Left ventricle myocardium inferior (tissue), 1 donor: ENCODE data around the gene SMG6. TPM values are rescaled to one million over a fixed set of nuclear protein-coding genes. Genes with fewer than 3 reads are reported as not detected.

Experiments
- DNase-seq: peaks from one replicate; pipeline ENCODE4 v3.0.0-alpha.2; 2020
- H3K27ac ChIP-seq: fragments of 200-600 bp; replicated peaks from 2 replicates; pipeline ENCODE4 v1.8.0; 2021
- H3K27me3 ChIP-seq: fragments of 200-600 bp; 2 replicates; pipeline ENCODE4 v1.8.0; 2021; ENCODE audit warnings: low read depth
- H3K36me3 ChIP-seq: fragments of 200-600 bp; 2 replicates; pipeline ENCODE4 v1.8.0; 2021
- H3K4me1 ChIP-seq: fragments of 200-600 bp; 2 replicates; pipeline ENCODE4 v1.8.0; 2021
- H3K4me3 ChIP-seq: fragments of 200-600 bp; 2 replicates; pipeline ENCODE4 v1.8.0; 2021; ENCODE audit warnings: mild to moderate bottlenecking, moderate library complexity
- H3K9me3 ChIP-seq: fragments of 200-600 bp; replicated peaks from 2 replicates; pipeline ENCODE4 v1.8.0; 2021
- intact Hi-C: fragments of 100-400 bp; cut with micrococcal nuclease; formaldehyde crosslinking; loops from one replicate; pipeline ENCODE4 v1.11.0; 2022
- total RNA-seq: library from RNA; stranded (reverse); fragmentation: NEBNext Ultra II Directional; extraction: Animal tissue kit (Norgen Biotek cat#: 25700); gene quantifications from one replicate; pipeline ENCODE4 v1.2.1, GENCODE V29; 2021
- TF ChIP-seq, protein P1 (sequence below): fragments of 200-600 bp; IDR thresholded peaks from 2 replicates; pipeline ENCODE4 v1.8.0; 2021; ENCODE audit warnings: antibody characterized with exemption, mild to moderate bottlenecking, borderline replicate concordance
- donor health status: DM: no; HTN: yes; CAD: no; lungs with severe emphysema.

SMG6 gene
- total RNA-seq, 1 donor from 2014 or later = 22.1 TPM

DNA sequence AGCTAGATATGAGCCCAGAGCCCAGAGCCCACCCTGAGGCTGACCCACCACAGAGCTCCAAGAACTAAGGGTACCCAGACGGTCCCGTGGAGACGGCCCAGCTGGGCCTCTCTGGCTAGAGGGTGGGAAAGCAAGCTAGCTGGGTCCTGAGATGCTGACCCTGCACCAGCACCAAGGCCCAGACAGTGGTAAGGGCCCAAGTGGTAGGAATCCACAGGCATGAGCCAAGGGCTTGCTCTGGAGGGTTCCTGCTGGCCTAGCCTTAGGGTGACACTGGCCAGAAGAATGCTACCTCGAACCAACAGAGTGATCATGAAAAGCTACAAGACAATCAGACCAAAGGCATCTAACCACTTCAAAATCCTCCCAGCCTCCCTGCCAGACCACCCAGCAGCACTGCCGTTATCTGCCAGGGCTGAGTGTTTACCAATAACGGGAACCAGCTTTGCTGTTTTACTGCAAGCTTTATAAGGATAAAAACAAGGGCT lies 235.5 kb downstream of the SMG6 start:
- TF ChIP-seq, protein P1, sequence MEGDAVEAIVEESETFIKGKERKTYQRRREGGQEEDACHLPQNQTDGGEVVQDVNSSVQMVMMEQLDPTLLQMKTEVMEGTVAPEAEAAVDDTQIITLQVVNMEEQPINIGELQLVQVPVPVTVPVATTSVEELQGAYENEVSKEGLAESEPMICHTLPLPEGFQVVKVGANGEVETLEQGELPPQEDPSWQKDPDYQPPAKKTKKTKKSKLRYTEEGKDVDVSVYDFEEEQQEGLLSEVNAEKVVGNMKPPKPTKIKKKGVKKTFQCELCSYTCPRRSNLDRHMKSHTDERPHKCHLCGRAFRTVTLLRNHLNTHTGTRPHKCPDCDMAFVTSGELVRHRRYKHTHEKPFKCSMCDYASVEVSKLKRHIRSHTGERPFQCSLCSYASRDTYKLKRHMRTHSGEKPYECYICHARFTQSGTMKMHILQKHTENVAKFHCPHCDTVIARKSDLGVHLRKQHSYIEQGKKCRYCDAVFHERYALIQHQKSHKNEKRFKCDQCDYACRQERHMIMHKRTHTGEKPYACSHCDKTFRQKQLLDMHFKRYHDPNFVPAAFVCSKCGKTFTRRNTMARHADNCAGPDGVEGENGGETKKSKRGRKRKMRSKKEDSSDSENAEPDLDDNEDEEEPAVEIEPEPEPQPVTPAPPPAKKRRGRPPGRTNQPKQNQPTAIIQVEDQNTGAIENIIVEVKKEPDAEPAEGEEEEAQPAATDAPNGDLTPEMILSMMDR = no peak
- Histone ChIP-seq H3K36me3 (peaks cover 24% of the 10 kb centered on the region), H3K27ac (peak overlapping the region; percentile 96), H3K9me3 (no peaks in the 10 kb centered on the region), H3K27me3 (no peaks in the 10 kb centered on the region), H3K4me3 (no peak overlapping the region), H3K4me1 (peaks cover 94% of the 10 kb centered on the region)
- intact Hi-C loops = no loop called here
- DNase-seq = no peak

DNA sequence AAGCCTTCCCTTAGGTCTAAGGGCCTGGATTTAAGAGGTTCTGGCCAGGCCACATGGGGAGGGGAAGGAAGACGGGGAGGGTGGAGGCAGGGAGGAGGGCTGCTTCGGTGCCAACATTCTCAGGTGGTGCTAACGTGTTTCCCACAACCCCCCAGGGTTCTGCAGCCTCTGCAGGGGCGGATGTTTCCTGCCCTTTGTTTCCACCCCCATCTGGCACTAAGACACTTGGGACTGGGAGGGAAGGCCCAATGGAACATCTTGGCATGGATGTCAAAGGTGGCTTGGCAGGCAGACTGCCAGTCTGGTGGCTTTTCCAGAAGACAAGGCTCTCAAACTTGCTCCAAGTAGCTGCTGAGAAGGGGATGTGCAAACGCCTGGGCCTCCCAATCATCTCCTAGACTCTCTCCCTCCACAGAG lies 236.0 kb downstream of the SMG6 start:
- Histone ChIP-seq H3K4me1 (peaks cover 94% of the 10 kb centered on the region), H3K27me3 (no peaks in the 10 kb centered on the region), H3K9me3 (no peaks in the 10 kb centered on the region), H3K27ac (peak overlapping the region; percentile 96), H3K4me3 (no peak overlapping the region), H3K36me3 (peaks cover 28% of the 10 kb centered on the region)
- TF ChIP-seq, protein P1 = no peak
- no peak for DNase-seq
- intact Hi-C loops = no loop called here

DNA sequence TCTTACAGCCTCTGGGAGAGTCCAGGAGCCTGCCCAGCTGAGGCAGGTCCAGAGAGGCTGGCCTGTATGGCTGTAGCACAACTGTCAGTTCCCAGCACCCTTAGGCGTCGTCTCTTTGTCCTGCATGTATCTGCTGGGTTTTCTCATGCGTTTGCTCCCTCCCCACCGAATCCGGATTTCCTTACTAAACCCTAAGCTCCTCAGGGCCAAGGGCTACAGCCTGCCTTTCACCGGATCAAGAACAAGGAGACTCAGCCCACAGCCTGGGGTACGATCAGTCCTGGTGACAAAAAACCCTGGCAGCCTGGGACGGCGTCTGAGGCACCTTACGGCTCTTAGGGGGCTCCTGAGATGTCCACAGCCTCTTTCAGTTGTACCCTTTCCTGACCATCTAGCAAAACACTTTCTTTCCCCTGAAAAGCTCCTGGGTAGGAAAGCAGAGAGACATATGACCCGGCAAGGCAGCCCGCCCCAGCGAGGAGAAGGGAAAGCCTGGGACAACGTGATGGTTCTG lies 236.5 kb downstream of the SMG6 start:
- no peak for DNase-seq
- H3K27ac ChIP-seq = peak overlapping the region; percentile 96
- H3K27me3 ChIP-seq = peaks cover under 1% of the 10 kb centered on the region
- TF ChIP-seq, protein P1 = no peak
- intact Hi-C loops = no loop called here
- H3K36me3 ChIP-seq = peaks cover 29% of the 10 kb centered on the region
- no peaks in the 10 kb centered on the region for H3K9me3 ChIP-seq
- peaks cover 94% of the 10 kb centered on the region for H3K4me1 ChIP-seq
- H3K4me3 ChIP-seq = no peak overlapping the region

DNA sequence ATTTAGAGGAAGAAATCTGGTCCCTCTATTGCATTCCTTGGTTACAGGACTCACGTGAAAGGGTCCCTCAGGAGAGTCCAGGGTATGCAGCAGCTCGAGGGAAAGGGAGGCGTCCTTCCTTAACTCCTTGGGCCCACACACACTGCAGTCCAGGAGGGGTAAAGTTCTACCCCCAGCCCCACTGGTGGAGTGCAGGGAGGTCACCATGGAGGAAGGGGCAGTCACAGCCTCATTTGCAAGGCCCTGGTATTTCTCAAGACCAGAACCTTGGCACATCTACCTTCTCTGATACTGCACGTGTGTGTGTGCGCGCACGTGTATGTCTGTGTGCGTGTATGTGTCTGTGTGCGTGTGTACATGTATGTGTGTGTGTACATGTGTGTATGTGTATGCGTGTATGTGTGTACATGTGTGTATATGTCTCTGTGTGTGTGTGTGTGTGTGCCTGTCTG lies 237.6 kb downstream of the SMG6 start:
- Histone ChIP-seq H3K27ac (peak overlapping the region; percentile 96), H3K9me3 (no peaks in the 10 kb centered on the region), H3K4me3 (no peak overlapping the region), H3K4me1 (peaks cover 94% of the 10 kb centered on the region), H3K27me3 (peaks cover 12% of the 10 kb centered on the region), H3K36me3 (peaks cover 38% of the 10 kb centered on the region)
- intact Hi-C loops = no loop called here
- DNase-seq = no peak
- TF ChIP-seq, protein P1 = no peak

DNA sequence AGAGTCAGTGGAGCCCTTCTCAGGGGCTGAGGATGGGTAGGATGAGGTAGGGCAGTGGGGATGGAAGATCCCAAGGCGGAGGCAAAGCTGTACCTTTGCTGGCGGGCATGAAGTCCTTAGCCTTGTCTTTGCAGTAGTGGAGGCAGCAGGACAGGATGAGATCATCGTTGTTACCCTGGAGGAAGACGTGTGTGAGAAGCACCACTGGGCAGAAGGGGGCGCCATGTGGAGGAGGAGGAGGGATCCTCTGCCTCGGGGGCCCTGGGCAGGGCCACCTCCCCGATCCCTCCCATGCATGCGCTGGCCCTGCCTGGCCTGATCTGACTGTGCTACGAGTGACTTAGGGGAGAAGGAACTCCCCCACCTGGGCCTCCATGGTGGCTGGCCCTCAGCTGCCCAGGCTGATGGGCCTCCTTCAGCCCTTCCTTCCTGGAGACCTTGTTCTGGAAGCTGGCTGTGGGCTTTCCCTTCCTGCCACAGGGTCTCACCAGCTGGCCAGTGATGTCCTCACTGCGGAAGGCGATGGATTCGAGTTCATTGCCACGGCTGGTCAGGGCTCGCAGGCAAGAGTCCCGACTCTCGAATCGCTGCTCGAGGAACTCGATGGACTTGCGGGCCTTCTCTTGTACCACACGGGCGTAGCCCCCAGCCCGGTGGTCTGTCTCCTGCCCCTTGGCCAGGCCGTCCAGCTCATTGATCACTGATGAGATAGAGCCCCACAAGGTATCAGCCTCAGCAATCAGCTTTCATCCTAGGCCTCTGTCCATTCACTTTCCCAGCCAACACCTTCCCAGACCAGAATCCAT lies 238.4 kb downstream of the SMG6 start:
- intact Hi-C loops = no loop called here
- Histone ChIP-seq H3K36me3 (peaks cover 45% of the 10 kb centered on the region), H3K4me3 (no peak overlapping the region)

More for the DNA sequence above, 238.4 kb downstream of the SMG6 start:
- DNase-seq = no peak
- TF ChIP-seq, protein P1 = peak; percentile 41
- Histone ChIP-seq H3K27ac (peak overlapping the region; percentile 96), H3K9me3 (no peaks in the 10 kb centered on the region), H3K4me1 (peaks cover 94% of the 10 kb centered on the region), H3K27me3 (peaks cover 17% of the 10 kb centered on the region)
